ENCODE results near the gene NKPD1. TPM values are rescaled to one million over a fixed set of nuclear protein-coding genes. Genes with fewer than 3 reads are reported as not detected.

NKPD1 gene
- total and polyA plus RNA-seq, 3 donors from 2014 or later = 1.0 to 4.2 (median 1.3) TPM

DNA sequence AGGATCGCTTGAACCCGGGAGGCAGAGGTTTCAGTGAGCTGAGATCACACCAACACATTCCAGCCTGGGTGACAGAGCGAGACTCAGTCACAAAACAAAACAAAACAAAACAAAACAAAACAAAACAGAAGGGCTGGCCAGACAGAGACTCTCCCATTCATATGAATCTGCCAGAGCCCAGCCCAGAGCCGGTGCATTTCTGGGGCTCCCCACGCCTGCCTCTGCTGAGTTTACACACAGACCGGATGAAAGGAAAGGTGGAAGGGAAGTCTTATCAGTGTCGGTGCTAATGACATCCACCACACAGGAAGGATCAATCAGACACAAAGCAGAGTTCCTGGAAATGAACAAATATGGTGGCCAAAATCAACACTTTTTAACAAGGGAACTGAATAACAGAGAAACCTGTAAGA is 10.4 kb upstream of the NKPD1 start:
- Histone ChIP-seq H3K9me3 (no peaks in the 10 kb centered on the region), H3K4me1 (peaks cover 5% of the 10 kb centered on the region), H3K27me3 (no peaks in the 10 kb centered on the region), H3K27ac (no peak overlapping the region), H3K36me3 (ENCODE audit: low read depth, missing control alignments) (no peaks in the 10 kb centered on the region), H3K4me3 (no peak overlapping the region)
- WGBS, 2 donors = 68 to 76% methylated on average over 7 of the region's 7 CpGs
- intact Hi-C loops (cut with DNase I; ENCODE audit: low total_unique reads) = no loop called here
- TF ChIP-seq, protein P1, sequence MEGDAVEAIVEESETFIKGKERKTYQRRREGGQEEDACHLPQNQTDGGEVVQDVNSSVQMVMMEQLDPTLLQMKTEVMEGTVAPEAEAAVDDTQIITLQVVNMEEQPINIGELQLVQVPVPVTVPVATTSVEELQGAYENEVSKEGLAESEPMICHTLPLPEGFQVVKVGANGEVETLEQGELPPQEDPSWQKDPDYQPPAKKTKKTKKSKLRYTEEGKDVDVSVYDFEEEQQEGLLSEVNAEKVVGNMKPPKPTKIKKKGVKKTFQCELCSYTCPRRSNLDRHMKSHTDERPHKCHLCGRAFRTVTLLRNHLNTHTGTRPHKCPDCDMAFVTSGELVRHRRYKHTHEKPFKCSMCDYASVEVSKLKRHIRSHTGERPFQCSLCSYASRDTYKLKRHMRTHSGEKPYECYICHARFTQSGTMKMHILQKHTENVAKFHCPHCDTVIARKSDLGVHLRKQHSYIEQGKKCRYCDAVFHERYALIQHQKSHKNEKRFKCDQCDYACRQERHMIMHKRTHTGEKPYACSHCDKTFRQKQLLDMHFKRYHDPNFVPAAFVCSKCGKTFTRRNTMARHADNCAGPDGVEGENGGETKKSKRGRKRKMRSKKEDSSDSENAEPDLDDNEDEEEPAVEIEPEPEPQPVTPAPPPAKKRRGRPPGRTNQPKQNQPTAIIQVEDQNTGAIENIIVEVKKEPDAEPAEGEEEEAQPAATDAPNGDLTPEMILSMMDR (IDR thresholded peaks at IDR 0.05) = no peak
- no peak for TF ChIP-seq POLR2A (IDR thresholded peaks at IDR 0.05)
- DNase-seq = no peak

- H3K4me3 ChIP-seq = no peak overlapping the region
- no peaks in the 10 kb centered on the region for H3K36me3 ChIP-seq (ENCODE audit: low read depth, missing control alignments)
- H3K9me3 ChIP-seq = no peaks in the 10 kb centered on the region
- TF ChIP-seq, protein P1 (IDR thresholded peaks at IDR 0.05) = no peak
- peaks cover 5% of the 10 kb centered on the region for H3K4me1 ChIP-seq
- 89 to 90% methylated on average over 13 to 21 of the region's 21 CpGs for WGBS, 2 donors
- no peak overlapping the region for H3K27ac ChIP-seq
- no peaks in the 10 kb centered on the region for H3K27me3 ChIP-seq
- intact Hi-C loops (cut with DNase I; ENCODE audit: low total_unique reads) = no loop called here
- DNase-seq = no peak
Observed at GRCh38 chr19:45170146-45171106, 9.6 kb upstream of the NKPD1 start.

GRCh38 chr19:45169602-45170001 is 8.8 kb upstream of the NKPD1 start:
- TF ChIP-seq, protein P1 (IDR thresholded peaks at IDR 0.05) = no peak
- no peak overlapping the region for H3K27ac ChIP-seq
- H3K4me3 ChIP-seq = no peak overlapping the region
- 77 to 89% methylated on average over 6 to 10 of the region's 10 CpGs for WGBS, 2 donors
- no peak for DNase-seq
- no peaks in the 10 kb centered on the region for H3K27me3 ChIP-seq
- no peaks in the 10 kb centered on the region for H3K9me3 ChIP-seq
- intact Hi-C loops (cut with DNase I; ENCODE audit: low total_unique reads) = no loop called here
- H3K4me1 ChIP-seq = peaks cover 6% of the 10 kb centered on the region
- H3K36me3 ChIP-seq (ENCODE audit: low read depth, missing control alignments) = no peaks in the 10 kb centered on the region

- TF ChIP-seq POLR2A (IDR thresholded peaks at IDR 0.05) = no peak
- TF ChIP-seq, protein P1 (IDR thresholded peaks at IDR 0.05) = no peak
Observed at GRCh38 chr19:45168767-45169351, 8.1 kb upstream of the NKPD1 start.

More at GRCh38 chr19:45168767-45169351, 8.1 kb upstream of the NKPD1 start:
- no peak for DNase-seq
- WGBS, 2 donors = 90 to 92% methylated on average over 15 to 16 of the region's 16 CpGs
- H3K36me3 ChIP-seq (ENCODE audit: low read depth, missing control alignments) = no peaks in the 10 kb centered on the region
- H3K27ac ChIP-seq = no peak overlapping the region
- peaks cover 12% of the 10 kb centered on the region for H3K4me1 ChIP-seq
- no peak overlapping the region for H3K4me3 ChIP-seq
- intact Hi-C loops (cut with DNase I; ENCODE audit: low total_unique reads) = no loop called here
- H3K27me3 ChIP-seq = no peaks in the 10 kb centered on the region
- H3K9me3 ChIP-seq = no peaks in the 10 kb centered on the region
